ENCODE data around the gene ADGRF5. TPM values are rescaled to one million over a fixed set of nuclear protein-coding genes. Genes with fewer than 3 reads are reported as not detected.

ADGRF5 gene
- total and polyA plus RNA-seq, 2 experiments from 2014 or later = not detected

DNA sequence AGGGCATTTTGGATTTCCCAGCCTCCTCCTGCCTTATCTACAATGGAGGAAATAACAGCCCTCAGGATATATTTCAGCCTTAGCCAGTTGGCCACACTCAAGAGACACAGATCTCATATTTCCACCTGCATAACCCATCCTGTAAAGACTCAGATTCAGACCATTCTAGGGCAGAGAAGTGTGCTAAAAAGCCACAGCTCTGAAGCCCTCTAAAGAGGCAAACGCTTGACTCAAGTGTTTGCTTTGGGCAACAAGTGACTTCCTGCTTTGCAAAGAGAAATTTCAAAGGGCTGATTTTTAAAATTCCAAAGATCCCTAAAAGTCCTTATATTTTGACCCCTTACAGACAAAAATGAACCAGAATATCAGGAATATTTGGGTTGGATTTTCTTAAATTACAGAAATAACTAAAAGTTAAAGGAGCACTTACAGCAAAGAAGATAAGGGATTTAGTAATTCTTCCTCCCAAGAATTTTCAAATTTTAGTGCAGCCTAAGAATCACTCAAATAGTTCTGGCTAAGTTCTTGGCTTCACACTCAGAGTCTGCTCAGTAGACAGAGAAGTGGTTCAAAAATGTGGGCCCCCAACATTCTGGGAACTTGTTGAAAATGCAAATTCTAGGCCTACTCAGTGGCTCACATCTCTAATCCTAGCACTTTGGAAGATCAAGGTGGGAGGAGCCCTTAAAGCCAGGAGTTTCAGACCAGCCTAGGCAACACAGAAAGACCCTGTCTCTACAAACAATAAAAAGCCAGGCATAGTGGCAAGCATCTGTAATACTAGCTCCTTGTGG, 18.9 kb upstream of the ADGRF5 start:
- Mint-ChIP-seq H3K9me3 (no peaks in the 10 kb centered on the region), H3K27ac (no peak overlapping the region)

More for the DNA sequence above, 18.9 kb upstream of the ADGRF5 start:
- Histone ChIP-seq H3K4me2 (no peak overlapping the region), H3K9me2 (ENCODE audit: insufficient read depth) (no peaks in the 10 kb centered on the region), H3K79me2 (replicated peaks; ENCODE audit: insufficient read depth) (no peaks in the 10 kb centered on the region), H3K27ac (ENCODE audit: low read depth) (no peak overlapping the region), H3F3A (replicated peaks; ENCODE audit: low read depth) (no peaks in the 10 kb centered on the region), H4K20me1 (replicated peaks; ENCODE audit: insufficient read depth) (no peaks in the 10 kb centered on the region), H3K36me3 (ENCODE audit: insufficient read depth) (no peaks in the 10 kb centered on the region), H3K4me3 (no peak overlapping the region), H3K4me1 (ENCODE audit: insufficient read depth) (no peaks in the 10 kb centered on the region), H2AFZ (peak overlapping the region; percentile 14; the same call in 1 of the 2 replicates), H3K27me3 (ENCODE audit: insufficient read depth) (no peaks in the 10 kb centered on the region)
- Mint-ChIP-seq H3K27me3 (ENCODE audit: insufficient read depth, low read depth, poor library complexity) (peaks cover 4% of the 10 kb centered on the region), H3K4me3 (no peak overlapping the region), H3K36me3 (ENCODE audit: low read depth) (no peaks in the 10 kb centered on the region), H3K4me1 (peaks cover 17% of the 10 kb centered on the region)
- ATAC-seq = no peak
- TF ChIP-seq NANOG (IDR thresholded peaks at IDR 0.05; ENCODE audit: borderline replicate concordance) (no peak), CREB1 (CRISPR knock-in tag; IDR thresholded peaks at IDR 0.05; ENCODE audit: low read depth) (no peak), STAT1 (IDR thresholded peaks at IDR 0.05; ENCODE audit: unreplicated experiment) (no peak), JUNB (IDR thresholded peaks at IDR 0.05; ENCODE audit: unreplicated experiment) (no peak), EZH2 (IDR thresholded peaks at IDR 0.05; ENCODE audit: low read depth, unreplicated experiment) (no peak), POLR2AphosphoS5 (IDR thresholded peaks at IDR 0.05; ENCODE audit: low read depth) (no peak), ZNF331 (CRISPR knock-in tag; IDR thresholded peaks at IDR 0.05; ENCODE audit: low read depth) (no peak), EZH2phosphoT487 (IDR thresholded peaks at IDR 0.05; ENCODE audit: unreplicated experiment) (no peak), ZNF114 (CRISPR knock-in tag; IDR thresholded peaks at IDR 0.05) (no peak)
- TF ChIP-seq, protein P1, sequence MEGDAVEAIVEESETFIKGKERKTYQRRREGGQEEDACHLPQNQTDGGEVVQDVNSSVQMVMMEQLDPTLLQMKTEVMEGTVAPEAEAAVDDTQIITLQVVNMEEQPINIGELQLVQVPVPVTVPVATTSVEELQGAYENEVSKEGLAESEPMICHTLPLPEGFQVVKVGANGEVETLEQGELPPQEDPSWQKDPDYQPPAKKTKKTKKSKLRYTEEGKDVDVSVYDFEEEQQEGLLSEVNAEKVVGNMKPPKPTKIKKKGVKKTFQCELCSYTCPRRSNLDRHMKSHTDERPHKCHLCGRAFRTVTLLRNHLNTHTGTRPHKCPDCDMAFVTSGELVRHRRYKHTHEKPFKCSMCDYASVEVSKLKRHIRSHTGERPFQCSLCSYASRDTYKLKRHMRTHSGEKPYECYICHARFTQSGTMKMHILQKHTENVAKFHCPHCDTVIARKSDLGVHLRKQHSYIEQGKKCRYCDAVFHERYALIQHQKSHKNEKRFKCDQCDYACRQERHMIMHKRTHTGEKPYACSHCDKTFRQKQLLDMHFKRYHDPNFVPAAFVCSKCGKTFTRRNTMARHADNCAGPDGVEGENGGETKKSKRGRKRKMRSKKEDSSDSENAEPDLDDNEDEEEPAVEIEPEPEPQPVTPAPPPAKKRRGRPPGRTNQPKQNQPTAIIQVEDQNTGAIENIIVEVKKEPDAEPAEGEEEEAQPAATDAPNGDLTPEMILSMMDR (conservative IDR thresholded peaks at IDR 0.05; ENCODE audit: low read depth in 2 of 2) = no peak
- TF ChIP-seq, protein P2, sequence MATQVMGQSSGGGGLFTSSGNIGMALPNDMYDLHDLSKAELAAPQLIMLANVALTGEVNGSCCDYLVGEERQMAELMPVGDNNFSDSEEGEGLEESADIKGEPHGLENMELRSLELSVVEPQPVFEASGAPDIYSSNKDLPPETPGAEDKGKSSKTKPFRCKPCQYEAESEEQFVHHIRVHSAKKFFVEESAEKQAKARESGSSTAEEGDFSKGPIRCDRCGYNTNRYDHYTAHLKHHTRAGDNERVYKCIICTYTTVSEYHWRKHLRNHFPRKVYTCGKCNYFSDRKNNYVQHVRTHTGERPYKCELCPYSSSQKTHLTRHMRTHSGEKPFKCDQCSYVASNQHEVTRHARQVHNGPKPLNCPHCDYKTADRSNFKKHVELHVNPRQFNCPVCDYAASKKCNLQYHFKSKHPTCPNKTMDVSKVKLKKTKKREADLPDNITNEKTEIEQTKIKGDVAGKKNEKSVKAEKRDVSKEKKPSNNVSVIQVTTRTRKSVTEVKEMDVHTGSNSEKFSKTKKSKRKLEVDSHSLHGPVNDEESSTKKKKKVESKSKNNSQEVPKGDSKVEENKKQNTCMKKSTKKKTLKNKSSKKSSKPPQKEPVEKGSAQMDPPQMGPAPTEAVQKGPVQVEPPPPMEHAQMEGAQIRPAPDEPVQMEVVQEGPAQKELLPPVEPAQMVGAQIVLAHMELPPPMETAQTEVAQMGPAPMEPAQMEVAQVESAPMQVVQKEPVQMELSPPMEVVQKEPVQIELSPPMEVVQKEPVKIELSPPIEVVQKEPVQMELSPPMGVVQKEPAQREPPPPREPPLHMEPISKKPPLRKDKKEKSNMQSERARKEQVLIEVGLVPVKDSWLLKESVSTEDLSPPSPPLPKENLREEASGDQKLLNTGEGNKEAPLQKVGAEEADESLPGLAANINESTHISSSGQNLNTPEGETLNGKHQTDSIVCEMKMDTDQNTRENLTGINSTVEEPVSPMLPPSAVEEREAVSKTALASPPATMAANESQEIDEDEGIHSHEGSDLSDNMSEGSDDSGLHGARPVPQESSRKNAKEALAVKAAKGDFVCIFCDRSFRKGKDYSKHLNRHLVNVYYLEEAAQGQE (IDR thresholded peaks at IDR 0.05; ENCODE audit: unreplicated experiment) = no peak
- TF ChIP-seq, protein P3, sequence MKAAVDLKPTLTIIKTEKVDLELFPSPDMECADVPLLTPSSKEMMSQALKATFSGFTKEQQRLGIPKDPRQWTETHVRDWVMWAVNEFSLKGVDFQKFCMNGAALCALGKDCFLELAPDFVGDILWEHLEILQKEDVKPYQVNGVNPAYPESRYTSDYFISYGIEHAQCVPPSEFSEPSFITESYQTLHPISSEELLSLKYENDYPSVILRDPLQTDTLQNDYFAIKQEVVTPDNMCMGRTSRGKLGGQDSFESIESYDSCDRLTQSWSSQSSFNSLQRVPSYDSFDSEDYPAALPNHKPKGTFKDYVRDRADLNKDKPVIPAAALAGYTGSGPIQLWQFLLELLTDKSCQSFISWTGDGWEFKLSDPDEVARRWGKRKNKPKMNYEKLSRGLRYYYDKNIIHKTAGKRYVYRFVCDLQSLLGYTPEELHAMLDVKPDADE (IDR thresholded peaks at IDR 0.05) = no peak
- TF ChIP-seq, protein P4, sequence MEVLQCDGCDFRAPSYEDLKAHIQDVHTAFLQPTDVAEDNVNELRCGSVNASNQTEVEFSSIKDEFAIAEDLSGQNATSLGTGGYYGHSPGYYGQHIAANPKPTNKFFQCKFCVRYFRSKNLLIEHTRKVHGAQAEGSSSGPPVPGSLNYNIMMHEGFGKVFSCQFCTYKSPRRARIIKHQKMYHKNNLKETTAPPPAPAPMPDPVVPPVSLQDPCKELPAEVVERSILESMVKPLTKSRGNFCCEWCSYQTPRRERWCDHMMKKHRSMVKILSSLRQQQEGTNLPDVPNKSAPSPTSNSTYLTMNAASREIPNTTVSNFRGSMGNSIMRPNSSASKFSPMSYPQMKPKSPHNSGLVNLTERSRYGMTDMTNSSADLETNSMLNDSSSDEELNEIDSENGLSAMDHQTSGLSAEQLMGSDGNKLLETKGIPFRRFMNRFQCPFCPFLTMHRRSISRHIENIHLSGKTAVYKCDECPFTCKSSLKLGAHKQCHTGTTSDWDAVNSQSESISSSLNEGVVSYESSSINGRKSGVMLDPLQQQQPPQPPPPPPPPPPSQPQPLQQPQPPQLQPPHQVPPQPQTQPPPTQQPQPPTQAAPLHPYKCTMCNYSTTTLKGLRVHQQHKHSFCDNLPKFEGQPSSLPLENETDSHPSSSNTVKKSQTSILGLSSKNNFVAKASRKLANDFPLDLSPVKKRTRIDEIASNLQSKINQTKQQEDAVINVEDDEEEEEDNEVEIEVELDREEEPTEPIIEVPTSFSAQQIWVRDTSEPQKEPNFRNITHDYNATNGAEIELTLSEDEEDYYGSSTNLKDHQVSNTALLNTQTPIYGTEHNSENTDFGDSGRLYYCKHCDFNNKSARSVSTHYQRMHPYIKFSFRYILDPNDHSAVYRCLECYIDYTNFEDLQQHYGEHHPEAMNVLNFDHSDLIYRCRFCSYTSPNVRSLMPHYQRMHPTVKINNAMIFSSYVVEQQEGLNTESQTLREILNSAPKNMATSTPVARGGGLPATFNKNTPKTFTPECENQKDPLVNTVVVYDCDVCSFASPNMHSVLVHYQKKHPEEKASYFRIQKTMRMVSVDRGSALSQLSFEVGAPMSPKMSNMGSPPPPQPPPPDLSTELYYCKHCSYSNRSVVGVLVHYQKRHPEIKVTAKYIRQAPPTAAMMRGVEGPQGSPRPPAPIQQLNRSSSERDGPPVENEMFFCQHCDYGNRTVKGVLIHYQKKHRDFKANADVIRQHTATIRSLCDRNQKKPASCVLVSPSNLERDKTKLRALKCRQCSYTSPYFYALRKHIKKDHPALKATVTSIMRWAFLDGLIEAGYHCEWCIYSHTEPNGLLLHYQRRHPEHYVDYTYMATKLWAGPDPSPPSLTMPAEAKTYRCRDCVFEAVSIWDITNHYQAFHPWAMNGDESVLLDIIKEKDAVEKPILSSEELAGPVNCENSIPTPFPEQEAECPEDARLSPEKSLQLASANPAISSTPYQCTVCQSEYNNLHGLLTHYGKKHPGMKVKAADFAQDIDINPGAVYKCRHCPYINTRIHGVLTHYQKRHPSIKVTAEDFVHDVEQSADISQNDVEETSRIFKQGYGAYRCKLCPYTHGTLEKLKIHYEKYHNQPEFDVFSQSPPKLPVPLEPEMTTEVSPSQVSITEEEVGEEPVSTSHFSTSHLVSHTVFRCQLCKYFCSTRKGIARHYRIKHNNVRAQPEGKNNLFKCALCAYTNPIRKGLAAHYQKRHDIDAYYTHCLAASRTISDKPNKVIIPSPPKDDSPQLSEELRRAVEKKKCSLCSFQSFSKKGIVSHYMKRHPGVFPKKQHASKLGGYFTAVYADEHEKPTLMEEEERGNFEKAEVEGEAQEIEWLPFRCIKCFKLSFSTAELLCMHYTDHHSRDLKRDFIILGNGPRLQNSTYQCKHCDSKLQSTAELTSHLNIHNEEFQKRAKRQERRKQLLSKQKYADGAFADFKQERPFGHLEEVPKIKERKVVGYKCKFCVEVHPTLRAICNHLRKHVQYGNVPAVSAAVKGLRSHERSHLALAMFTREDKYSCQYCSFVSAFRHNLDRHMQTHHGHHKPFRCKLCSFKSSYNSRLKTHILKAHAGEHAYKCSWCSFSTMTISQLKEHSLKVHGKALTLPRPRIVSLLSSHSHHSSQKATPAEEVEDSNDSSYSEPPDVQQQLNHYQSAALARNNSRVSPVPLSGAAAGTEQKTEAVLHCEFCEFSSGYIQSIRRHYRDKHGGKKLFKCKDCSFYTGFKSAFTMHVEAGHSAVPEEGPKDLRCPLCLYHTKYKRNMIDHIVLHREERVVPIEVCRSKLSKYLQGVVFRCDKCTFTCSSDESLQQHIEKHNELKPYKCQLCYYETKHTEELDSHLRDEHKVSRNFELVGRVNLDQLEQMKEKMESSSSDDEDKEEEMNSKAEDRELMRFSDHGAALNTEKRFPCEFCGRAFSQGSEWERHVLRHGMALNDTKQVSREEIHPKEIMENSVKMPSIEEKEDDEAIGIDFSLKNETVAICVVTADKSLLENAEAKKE (CRISPR knock-in tag; IDR thresholded peaks at IDR 0.05) = no peak
- no peak for DNase-seq (ENCODE audit: low spot score)

All from GM23338 (cell line).